Body of pancreas (tissue), 4 donors: Measurements from ENCODE around the gene MAEA.

Experiments used
- POLR2A ChIP-seq, 3 donors: fragments of 450-650 bp; IDR thresholded peaks; one replicate each; pipeline ENCODE4 v1.6.1; 2016; ENCODE audit warnings: antibody characterized with exemption in 3 of 3, mild to moderate bottlenecking in 2 of 3
- TF ChIP-seq, protein P1 (sequence below), 7 experiments: fragments of 450-650 bp in 4 of 7; fragments of 200-600 bp in 3 of 7; sonication (generic) in 3 of 7; IDR thresholded peaks; one replicate each; pipeline ENCODE4 v1.5.1; 2016 to 2019; ENCODE audit warnings: antibody characterized with exemption in 7 of 7

DNA sequence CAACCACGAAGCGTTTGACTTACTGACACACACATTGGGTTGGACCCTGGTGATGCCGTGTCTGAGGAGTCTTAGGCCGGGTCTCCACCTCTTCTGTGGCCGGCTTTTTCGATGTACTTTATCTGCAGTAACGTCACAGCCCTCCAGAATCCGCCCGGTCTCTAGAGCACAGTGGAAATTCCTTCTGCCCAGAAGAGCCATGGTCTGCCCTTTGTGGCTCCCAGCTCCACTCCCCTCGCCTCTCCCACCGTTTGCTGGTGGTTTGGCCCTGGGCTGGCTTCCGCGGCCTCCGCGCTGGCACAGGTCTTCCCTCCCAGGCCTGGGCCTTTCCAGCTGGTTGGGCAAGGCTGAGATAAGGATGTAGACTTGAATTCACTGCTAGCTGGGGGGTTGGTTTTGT is 4.3 kb downstream of the MAEA start:
- TF ChIP-seq, protein P1, sequence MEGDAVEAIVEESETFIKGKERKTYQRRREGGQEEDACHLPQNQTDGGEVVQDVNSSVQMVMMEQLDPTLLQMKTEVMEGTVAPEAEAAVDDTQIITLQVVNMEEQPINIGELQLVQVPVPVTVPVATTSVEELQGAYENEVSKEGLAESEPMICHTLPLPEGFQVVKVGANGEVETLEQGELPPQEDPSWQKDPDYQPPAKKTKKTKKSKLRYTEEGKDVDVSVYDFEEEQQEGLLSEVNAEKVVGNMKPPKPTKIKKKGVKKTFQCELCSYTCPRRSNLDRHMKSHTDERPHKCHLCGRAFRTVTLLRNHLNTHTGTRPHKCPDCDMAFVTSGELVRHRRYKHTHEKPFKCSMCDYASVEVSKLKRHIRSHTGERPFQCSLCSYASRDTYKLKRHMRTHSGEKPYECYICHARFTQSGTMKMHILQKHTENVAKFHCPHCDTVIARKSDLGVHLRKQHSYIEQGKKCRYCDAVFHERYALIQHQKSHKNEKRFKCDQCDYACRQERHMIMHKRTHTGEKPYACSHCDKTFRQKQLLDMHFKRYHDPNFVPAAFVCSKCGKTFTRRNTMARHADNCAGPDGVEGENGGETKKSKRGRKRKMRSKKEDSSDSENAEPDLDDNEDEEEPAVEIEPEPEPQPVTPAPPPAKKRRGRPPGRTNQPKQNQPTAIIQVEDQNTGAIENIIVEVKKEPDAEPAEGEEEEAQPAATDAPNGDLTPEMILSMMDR (IDR thresholded peaks at IDR 0.05), result no peak
- TF ChIP-seq POLR2A (IDR thresholded peaks at IDR 0.05), result no peak
